ENCODE data around the gene AKAP6. TPM values are rescaled to one million over a fixed set of nuclear protein-coding genes. Genes with fewer than 3 reads are reported as not detected.

Gene AKAP6
- total RNA-seq, 4 donors from 2014 or later: 2.0 to 11.0 (median 4.2) TPM

DNA sequence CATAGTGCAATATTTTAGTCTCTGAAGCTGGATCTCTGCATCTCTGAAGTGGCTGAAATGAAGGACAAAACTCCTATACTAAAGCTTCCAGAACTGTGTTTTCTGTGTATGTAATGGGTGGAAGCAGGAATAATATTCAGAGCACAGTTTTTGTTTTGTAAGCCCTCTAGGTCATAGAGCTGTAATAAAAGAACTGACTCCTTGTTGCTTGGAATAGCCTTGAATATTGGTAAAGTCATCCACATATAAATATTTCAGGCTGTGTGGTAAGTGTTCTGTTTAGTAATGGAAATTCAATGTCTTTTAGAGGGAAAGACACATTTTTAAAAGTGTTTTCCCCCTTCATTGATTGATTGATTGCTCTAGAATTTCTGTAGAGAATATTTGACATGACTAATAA lies 18.2 kb upstream of the AKAP6 start:
- H3K4me3 ChIP-seq: no peak overlapping the region
- H3K9me3 ChIP-seq: no peaks in the 10 kb centered on the region
- H3K36me3 ChIP-seq: no peaks in the 10 kb centered on the region
- TF ChIP-seq POLR2AphosphoS5 (IDR thresholded peaks at IDR 0.05) (no peak), EP300 (IDR thresholded peaks at IDR 0.05) (no peak), POLR2A (IDR thresholded peaks at IDR 0.05) (no peak)
- TF ChIP-seq, protein P1, sequence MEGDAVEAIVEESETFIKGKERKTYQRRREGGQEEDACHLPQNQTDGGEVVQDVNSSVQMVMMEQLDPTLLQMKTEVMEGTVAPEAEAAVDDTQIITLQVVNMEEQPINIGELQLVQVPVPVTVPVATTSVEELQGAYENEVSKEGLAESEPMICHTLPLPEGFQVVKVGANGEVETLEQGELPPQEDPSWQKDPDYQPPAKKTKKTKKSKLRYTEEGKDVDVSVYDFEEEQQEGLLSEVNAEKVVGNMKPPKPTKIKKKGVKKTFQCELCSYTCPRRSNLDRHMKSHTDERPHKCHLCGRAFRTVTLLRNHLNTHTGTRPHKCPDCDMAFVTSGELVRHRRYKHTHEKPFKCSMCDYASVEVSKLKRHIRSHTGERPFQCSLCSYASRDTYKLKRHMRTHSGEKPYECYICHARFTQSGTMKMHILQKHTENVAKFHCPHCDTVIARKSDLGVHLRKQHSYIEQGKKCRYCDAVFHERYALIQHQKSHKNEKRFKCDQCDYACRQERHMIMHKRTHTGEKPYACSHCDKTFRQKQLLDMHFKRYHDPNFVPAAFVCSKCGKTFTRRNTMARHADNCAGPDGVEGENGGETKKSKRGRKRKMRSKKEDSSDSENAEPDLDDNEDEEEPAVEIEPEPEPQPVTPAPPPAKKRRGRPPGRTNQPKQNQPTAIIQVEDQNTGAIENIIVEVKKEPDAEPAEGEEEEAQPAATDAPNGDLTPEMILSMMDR (IDR thresholded peaks at IDR 0.05): no peak
- no peak for DNase-seq (ENCODE audit: low spot score in 2 of 2)
- no peak overlapping the region for H3K27ac ChIP-seq
- no peaks in the 10 kb centered on the region for H3K27me3 ChIP-seq
- H3K4me1 ChIP-seq: peaks cover 7% of the 10 kb centered on the region

DNA sequence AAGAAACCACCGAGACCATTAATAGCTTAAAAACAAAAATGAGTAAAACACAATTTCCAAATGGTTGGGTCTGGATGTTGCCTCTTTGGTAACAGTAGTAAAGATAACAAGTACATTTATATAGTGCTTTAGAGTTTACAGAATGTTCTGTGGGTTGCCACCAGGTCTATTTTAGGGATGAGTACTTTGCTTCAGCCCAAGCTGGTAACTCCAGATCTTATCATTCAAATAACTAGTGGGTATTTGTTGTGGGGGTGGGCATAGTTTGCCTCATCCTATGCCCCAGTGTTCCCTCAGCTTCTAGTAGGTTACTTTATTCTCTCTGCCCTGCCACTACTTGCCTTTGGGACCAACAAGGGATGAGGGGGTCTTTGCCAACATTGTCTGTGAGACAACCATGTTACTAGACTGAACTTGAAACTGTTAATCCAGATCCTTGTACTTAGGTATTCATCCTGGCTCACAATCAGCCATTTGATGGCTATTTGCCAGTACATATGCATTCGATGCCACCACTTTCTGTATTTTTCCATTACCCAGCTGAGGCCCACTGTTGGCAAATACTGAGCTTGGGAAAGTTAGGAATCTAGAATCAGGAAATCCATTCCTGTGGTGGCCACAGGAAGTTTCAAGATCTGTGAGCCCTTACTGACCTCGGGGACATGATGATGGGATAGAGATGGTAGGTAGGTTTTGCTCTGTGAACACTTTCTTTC lies 17.6 kb upstream of the AKAP6 start:
- Histone ChIP-seq H3K4me1 (peaks cover 7% of the 10 kb centered on the region), H3K27me3 (no peaks in the 10 kb centered on the region), H3K4me3 (no peak overlapping the region), H3K36me3 (no peaks in the 10 kb centered on the region), H3K27ac (peak overlapping the region; percentile 31), H3K9me3 (no peaks in the 10 kb centered on the region)
- WGBS: 44% methylated on average over 3 of the region's 3 CpGs
- TF ChIP-seq EP300 (IDR thresholded peaks at IDR 0.05) (no peak), POLR2AphosphoS5 (IDR thresholded peaks at IDR 0.05) (no peak), POLR2A (IDR thresholded peaks at IDR 0.05) (no peak)
- TF ChIP-seq, protein P1 (IDR thresholded peaks at IDR 0.05): no peak
- DNase-seq (ENCODE audit: low spot score in 2 of 2): no peak

DNA sequence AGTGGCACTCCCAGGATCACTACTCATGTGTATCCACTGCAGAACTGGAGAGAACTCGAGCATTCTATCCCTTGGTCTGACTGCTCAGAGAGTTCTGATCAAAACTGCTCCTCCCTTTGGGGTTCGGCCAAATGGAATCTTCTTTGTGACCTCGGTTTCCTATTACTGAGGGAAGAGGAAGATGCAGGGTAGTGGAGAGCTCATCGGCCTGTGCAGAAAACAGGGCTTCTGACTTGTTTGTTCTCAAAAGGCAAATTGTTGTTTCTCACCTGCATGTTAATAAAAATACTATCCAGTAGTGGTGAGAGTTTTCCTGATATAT lies 17.1 kb upstream of the AKAP6 start:
- H3K27me3 ChIP-seq: no peaks in the 10 kb centered on the region
- DNase-seq (ENCODE audit: low spot score in 2 of 2): no peak
- peaks cover 7% of the 10 kb centered on the region for H3K4me1 ChIP-seq
- TF ChIP-seq, protein P1 (IDR thresholded peaks at IDR 0.05): no peak
- TF ChIP-seq POLR2A (IDR thresholded peaks at IDR 0.05) (no peak), EP300 (IDR thresholded peaks at IDR 0.05) (no peak), POLR2AphosphoS5 (IDR thresholded peaks at IDR 0.05) (no peak)
- no peaks in the 10 kb centered on the region for H3K36me3 ChIP-seq
- WGBS: 37% methylated on average over 4 of the region's 4 CpGs
- no peak overlapping the region for H3K4me3 ChIP-seq
- H3K27ac ChIP-seq: peak overlapping the region; percentile 31
- no peaks in the 10 kb centered on the region for H3K9me3 ChIP-seq

DNA sequence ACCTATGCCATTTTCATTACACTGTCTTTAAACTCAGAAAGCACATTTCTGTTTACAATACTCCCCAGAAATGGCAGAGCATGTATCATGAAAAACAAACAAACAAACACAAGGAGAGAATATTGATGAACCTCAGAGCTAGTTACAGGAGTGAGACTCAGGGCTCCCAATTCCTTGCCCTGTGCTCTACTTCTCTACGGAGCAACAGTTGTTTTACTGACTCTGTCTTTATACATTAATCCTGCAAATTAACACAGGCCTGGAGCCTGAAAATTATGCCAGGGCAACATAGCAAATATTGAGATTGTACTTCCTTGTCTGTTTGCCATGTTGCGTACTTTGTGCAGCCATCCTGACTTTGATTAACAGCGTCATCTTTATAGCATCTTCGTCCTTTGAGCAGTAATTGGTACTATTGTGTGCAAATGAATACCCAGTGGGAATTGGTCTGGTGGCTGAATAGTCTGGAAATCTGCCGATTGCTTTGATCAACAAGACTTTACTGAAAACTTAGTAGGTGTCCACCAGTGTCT lies 15.2 kb upstream of the AKAP6 start:
- TF ChIP-seq, protein P1 (IDR thresholded peaks at IDR 0.05): no peak
- no peak for TF ChIP-seq POLR2A (IDR thresholded peaks at IDR 0.05)
- no peak for TF ChIP-seq EP300 (IDR thresholded peaks at IDR 0.05)
- TF ChIP-seq POLR2AphosphoS5 (IDR thresholded peaks at IDR 0.05): no peak
- Histone ChIP-seq H3K4me3 (no peak overlapping the region), H3K27me3 (no peaks in the 10 kb centered on the region), H3K4me1 (peaks cover 7% of the 10 kb centered on the region), H3K36me3 (no peaks in the 10 kb centered on the region), H3K9me3 (no peaks in the 10 kb centered on the region), H3K27ac (no peak overlapping the region)
- DNase-seq (ENCODE audit: low spot score in 2 of 2): no peak
- 69% methylated on average over 5 of the region's 5 CpGs for WGBS

DNA sequence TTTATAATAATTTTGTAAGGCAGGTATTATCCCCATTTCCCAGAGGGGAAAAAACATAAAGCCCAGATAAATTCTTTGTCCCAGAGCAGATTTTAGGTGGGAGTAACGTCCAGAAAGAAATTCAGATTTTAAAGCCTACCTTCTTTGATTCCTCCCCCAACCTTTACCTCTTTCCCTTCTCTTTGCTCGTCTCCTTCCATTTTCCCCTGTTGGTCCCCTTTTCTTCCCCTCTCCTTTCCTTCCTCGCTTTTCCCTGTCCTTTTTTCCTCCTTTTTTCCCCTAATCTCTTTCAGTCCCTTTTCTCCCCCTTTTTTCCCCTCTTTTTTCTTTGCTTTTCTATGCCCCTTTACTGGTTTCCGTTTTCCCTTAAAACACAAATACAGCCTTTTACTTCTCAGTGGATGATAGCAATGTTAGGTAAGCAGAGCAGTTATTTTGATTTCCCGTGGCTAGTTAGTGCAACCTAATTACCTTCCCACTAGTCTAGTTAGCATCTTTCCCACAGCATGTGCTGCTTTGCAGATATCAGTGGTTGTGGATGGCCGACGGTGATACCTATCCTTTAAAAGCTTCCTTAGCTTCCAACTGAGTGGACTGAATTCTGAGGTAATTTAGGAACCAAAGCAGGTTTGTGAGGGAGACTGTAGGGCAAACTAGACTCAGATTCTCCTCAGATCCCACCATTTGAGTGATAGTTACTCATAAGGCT lies 10.9 kb upstream of the AKAP6 start:
- Histone ChIP-seq H3K9me3 (no peaks in the 10 kb centered on the region), H3K27me3 (no peaks in the 10 kb centered on the region), H3K36me3 (no peaks in the 10 kb centered on the region), H3K4me1 (no peaks in the 10 kb centered on the region), H3K4me3 (no peak overlapping the region), H3K27ac (no peak overlapping the region)
- WGBS: 89% methylated on average over 7 of the region's 7 CpGs
- DNase-seq (ENCODE audit: low spot score in 2 of 2): no peak
- TF ChIP-seq POLR2A (IDR thresholded peaks at IDR 0.05): no peak
- TF ChIP-seq EP300 (IDR thresholded peaks at IDR 0.05): no peak
- TF ChIP-seq, protein P1 (IDR thresholded peaks at IDR 0.05): no peak
- TF ChIP-seq POLR2AphosphoS5 (IDR thresholded peaks at IDR 0.05): no peak
